Transverse colon (tissue), 4 donors: ENCODE measurements around the gene PHACTR3. TPM values are rescaled to one million over a fixed set of nuclear protein-coding genes. Genes with fewer than 3 reads are reported as not detected.

ENCODE experiments used
- DNase-seq: peaks from one replicate; pipeline ENCODE4 v3.0.0-alpha.2; 2019
- H3K27ac ChIP-seq, 4 donors: fragments of 200-600 bp; sonication (generic); 2 replicates each; pipeline ENCODE4 v1.5.1; 2016 to 2018; ENCODE audit warnings: inconsistent platforms in 4 of 4
- H3K27me3 ChIP-seq: fragments of 200-600 bp; sonication (generic); 2 replicates; pipeline ENCODE4 v1.5.1; 2017; ENCODE audit warnings: inconsistent platforms
- H3K36me3 ChIP-seq, 4 donors: fragments of 200-600 bp; sonication (generic); 2 replicates each; pipeline ENCODE4 v1.5.1; 2017 to 2019; ENCODE audit warnings: inconsistent platforms in 4 of 4
- H3K4me1 ChIP-seq, 4 donors: fragments of 200-600 bp; sonication (generic); 2 replicates each; pipeline ENCODE4 v1.5.1; 2017 to 2020; ENCODE audit warnings: inconsistent platforms in 4 of 4
- H3K4me3 ChIP-seq, 4 donors: fragments of 200-600 bp; sonication (generic); 1 replicate in 1 of 4; 2 replicates in 3 of 4; pipeline versions ENCODE4 v1.5.1 to v1.6.1; 2017 to 2019; ENCODE audit warnings: inconsistent platforms in 4 of 4
- H3K9me3 ChIP-seq, 2 donors: fragments of 200-600 bp; sonication (generic); 2 replicates each; pipeline ENCODE4 v1.5.1; 2017 to 2019; ENCODE audit warnings: inconsistent platforms in 2 of 2
- EP300 ChIP-seq: sonication (generic); formaldehyde crosslinking; IDR thresholded peaks from one replicate; pipeline ENCODE4 v1.6.1; 2017; ENCODE audit warnings: antibody characterized with exemption, low read depth
- POLR2A ChIP-seq: fragments of 450-650 bp; IDR thresholded peaks from one replicate; pipeline ENCODE4 v1.6.1; 2016; ENCODE audit warnings: antibody characterized with exemption, mild to moderate bottlenecking, moderate library complexity
- POLR2AphosphoS5 ChIP-seq, 3 donors: sonication (generic); formaldehyde crosslinking; IDR thresholded peaks; one replicate each; pipeline ENCODE4 v1.6.1; 2016; ENCODE audit warnings: antibody characterized with exemption in 3 of 3
- WGBS, 2 donors: methylation state at CpG; one replicate each; pipeline ENCODE4 v1.1.5; 2018; ENCODE audit warnings: low coverage in 1 of 2; 5-methylcytosine and 5-hydroxymethylcytosine counted together
- in situ Hi-C, 4 donors: fragments of 200-750 bp; cut with MboI; loops; one replicate each; pipeline versions ENCODE4 v1.15.0 to v1.15.1; 2017; ENCODE audit warnings: low sequenced_read_pairs in 3 of 4, low pct_ligation_motif_present in 1 of 4, low pct_unique_long_range_greater_than_20kb in 1 of 4
- intact Hi-C: fragments of 100-400 bp; cut with DNase I; formaldehyde crosslinking; loops from one replicate; pipeline ENCODE4 v1.15.1; 2023; ENCODE audit warnings: low total_unique reads
- total RNA-seq, 4 donors: library from RNA; depleted of rRNA; stranded (reverse); fragments of >200 nt; gene quantifications; one replicate each; pipeline ENCODE4 v1.1.0, GENCODE V29; 2016
- TF ChIP-seq, protein P1 (sequence below), 5 experiments: fragments of 200-600 bp in 3 of 5; fragments of 450-650 bp in 2 of 5; sonication (generic) in 3 of 5; IDR thresholded peaks; 1 replicate in 2 of 5; 2 replicates in 3 of 5; pipeline ENCODE4 v1.5.1; 2016 to 2017; ENCODE audit warnings: antibody characterized with exemption in 5 of 5, inconsistent platforms in 3 of 5, mild to moderate bottlenecking in 2 of 5, moderate library complexity in 1 of 5

Gene PHACTR3
- total RNA-seq, 4 donors from 2014 or later: 1.6 to 7.1 (median 5.6) TPM

DNA sequence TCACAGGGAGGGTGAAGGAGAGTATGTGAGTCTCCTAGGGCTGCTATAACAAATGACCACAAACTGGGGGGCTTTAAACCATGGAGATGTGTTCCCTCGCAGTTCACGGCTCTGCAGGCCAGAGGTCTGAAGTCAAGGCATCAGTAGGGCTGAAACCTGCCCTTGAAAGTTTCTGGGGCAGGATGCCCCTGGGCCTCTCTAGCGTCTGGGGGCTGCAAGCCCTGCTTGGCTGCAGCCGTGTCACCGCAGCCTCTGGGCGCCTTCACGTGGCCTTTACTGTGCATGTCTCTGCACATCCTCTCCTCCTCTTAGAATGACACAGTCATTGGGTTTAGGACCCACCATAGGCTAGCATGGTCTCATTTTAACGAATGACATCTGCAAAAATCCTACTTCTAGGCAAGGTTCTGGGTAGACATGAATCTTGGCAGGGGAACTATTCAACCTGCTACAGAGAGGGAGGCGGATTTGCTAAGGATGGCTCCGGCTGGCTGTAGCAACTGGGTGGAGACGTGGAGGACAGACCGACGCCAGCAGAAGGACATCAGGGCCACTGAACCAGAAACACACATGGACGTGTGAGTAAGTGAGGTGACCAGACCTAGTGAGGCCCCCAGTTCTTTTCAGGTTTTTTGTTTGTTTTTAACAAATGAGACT lies 58.6 kb downstream of the PHACTR3 start:
- intact Hi-C loops: no loop called here
- no peak for TF ChIP-seq EP300
- TF ChIP-seq, protein P1, sequence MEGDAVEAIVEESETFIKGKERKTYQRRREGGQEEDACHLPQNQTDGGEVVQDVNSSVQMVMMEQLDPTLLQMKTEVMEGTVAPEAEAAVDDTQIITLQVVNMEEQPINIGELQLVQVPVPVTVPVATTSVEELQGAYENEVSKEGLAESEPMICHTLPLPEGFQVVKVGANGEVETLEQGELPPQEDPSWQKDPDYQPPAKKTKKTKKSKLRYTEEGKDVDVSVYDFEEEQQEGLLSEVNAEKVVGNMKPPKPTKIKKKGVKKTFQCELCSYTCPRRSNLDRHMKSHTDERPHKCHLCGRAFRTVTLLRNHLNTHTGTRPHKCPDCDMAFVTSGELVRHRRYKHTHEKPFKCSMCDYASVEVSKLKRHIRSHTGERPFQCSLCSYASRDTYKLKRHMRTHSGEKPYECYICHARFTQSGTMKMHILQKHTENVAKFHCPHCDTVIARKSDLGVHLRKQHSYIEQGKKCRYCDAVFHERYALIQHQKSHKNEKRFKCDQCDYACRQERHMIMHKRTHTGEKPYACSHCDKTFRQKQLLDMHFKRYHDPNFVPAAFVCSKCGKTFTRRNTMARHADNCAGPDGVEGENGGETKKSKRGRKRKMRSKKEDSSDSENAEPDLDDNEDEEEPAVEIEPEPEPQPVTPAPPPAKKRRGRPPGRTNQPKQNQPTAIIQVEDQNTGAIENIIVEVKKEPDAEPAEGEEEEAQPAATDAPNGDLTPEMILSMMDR (IDR thresholded peaks at IDR 0.05): no peak
- no peak for TF ChIP-seq POLR2A
- no peak for TF ChIP-seq POLR2AphosphoS5 (IDR thresholded peaks at IDR 0.05)
- H3K9me3 ChIP-seq: peaks cover 7 to 8% of the 10 kb centered on the region in 2 donors
- H3K27ac ChIP-seq: no peak overlapping the region
- in situ Hi-C loops: no loop called here
- H3K4me3 ChIP-seq: no peak overlapping the region
- DNase-seq: no peak
- WGBS, 2 donors: 83% methylated on average over 14 of the region's 14 CpGs; no CpG with 5 or more reads in 1 of the 2 donors
- H3K36me3 ChIP-seq: no peaks in the 10 kb centered on the region
- peaks cover 11% of the 10 kb centered on the region for H3K27me3 ChIP-seq
- no peaks in the 10 kb centered on the region for H3K4me1 ChIP-seq

DNA sequence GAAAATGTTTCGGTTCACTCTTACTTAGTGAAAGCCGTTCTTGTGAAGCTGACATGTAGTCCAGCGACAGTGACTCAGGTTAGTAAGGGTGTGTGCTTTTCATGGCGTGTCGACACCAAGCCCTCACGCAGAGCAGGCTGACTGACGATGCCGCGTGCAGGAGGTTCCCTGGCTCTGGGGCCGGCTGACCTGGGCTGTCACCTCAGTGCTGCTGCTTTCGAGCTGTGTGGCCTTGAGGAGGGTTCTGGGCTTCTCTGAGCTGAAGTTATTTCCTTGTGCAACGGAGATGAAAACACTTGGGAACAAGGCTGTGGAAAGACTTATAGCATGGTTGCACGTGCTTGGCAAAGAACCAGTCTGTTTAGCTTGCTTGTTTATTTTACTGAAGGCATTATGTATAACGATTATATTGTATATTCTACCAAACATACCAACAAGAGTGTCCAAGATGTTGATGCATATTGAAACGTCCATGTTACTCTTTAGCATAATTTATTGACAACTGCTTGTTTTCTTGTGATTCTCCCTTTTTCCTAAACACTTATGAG lies 59.2 kb downstream of the PHACTR3 start:
- Histone ChIP-seq H3K36me3 (no peaks in the 10 kb centered on the region), H3K4me3 (no peak overlapping the region), H3K27me3 (peaks cover 11% of the 10 kb centered on the region), H3K9me3 (peaks cover 2% of the 10 kb centered on the region in 2 donors), H3K27ac (no peak overlapping the region), H3K4me1 (no peaks in the 10 kb centered on the region)
- in situ Hi-C loops: no loop called here
- no peak for TF ChIP-seq EP300
- intact Hi-C loops: no loop called here
- no peak for DNase-seq
- 41 to 70% methylated on average over 3 to 15 of the region's 15 CpGs for WGBS, 2 donors

DNA sequence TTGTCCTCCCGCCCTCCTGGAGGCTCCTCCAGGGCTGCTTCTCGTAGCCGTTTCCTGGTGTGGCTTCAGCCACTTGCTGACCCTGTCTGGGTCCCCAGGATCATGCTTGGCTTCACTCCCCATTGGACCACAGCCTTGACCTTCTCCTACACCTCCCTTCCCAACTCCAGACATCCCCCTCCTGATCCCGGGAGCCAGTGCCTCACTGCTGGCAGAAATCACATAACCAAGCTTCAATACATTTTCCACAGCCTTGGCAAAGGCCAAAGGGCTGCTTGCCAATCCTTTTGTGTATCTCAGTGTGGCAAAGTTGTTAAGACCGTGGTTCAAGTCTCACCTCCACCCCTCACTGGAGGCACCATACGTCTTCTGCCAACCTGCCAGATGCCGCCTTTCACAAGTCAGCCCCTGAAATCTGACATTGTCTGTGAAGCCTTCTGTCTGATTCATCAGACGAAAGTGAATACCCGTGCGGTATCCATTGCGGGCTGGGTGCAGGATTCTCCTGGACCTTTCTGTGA lies 60.1 kb downstream of the PHACTR3 start:
- H3K9me3 ChIP-seq: no peaks in the 10 kb centered on the region
- no peak for TF ChIP-seq EP300
- TF ChIP-seq POLR2AphosphoS5 (IDR thresholded peaks at IDR 0.05): no peak
- TF ChIP-seq, protein P1 (IDR thresholded peaks at IDR 0.05): no peak
- TF ChIP-seq POLR2A: no peak
- in situ Hi-C loops: no loop called here

DNA sequence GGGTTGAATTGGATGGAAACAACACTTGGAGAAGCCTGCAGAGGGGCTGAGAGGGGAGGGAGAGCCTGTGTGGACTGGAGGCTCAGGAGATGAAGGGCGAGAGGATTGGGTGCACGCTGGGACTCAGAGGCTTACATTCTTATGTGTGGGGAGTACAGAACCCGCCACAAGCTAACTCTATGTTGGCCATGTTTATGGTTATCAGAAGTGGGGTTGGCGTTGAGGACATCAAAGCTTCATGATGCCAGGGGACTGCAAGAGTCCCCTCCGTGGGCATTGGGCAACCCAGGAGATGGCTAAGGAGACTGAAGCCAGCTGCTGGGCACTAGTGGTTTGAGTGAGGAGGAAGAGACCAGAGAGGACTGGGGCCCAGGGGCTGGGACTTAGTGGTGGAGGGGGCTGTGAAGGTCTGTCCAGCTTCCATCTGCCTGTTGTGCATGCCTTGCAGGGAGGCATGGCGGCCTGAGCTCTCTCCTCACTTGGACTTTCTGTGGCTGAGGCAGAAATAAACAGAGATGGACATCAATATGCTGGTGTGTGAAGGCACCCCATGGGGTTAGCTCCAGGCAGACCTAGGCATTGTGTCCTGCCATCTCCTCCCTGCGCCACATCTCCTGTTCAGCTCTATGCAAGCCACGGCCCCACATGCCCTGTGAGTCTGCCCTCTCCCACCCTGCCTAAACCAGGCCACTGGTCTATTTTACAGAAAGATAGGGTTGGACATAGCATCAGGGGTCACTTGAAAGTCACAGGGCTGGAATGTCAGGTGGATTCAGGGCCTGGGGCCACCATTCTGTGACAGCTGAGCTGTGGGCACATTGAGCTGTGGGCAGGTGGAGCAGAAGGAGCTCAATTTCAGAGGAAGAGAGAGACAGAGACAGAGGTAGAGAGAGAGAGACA lies 61.6 kb downstream of the PHACTR3 start:
- Histone ChIP-seq H3K4me3 (no peak overlapping the region), H3K4me1 (no peaks in the 10 kb centered on the region), H3K27me3 (peaks cover 11% of the 10 kb centered on the region), H3K27ac (no peak overlapping the region), H3K36me3 (no peaks in the 10 kb centered on the region), H3K9me3 (no peaks in the 10 kb centered on the region)
- no peak for DNase-seq
- intact Hi-C loops (no loop called here), in situ Hi-C loops (no loop called here)
- 83% methylated on average over 8 of the region's 8 CpGs; no CpG with 5 or more reads in 1 of the 2 donors for WGBS, 2 donors
- TF ChIP-seq, protein P1 (IDR thresholded peaks at IDR 0.05): no peak
- TF ChIP-seq EP300 (no peak), POLR2A (no peak)

More for the DNA sequence above, 60.1 kb downstream of the PHACTR3 start:
- no peak overlapping the region for H3K4me3 ChIP-seq
- no peak for DNase-seq
- WGBS, 2 donors: 75% methylated on average over 11 of the region's 11 CpGs; no CpG with 5 or more reads in 1 of the 2 donors
- H3K27me3 ChIP-seq: peaks cover 11% of the 10 kb centered on the region
- H3K27ac ChIP-seq: no peak overlapping the region
- H3K4me1 ChIP-seq: no peaks in the 10 kb centered on the region
- intact Hi-C loops: no loop called here
- no peaks in the 10 kb centered on the region for H3K36me3 ChIP-seq
